GM23338 (cell line): ENCODE results near the gene TNNT2. TPM values are rescaled to one million over a fixed set of nuclear protein-coding genes. Genes with fewer than 3 reads are reported as not detected.

Experiments
- ATAC-seq: fragments of 200-7000 bp; cut with Tn5 transposase; 3 replicates; pipeline ENCODE4 v1.9.1; 2020
- DNase-seq: peaks from one replicate; pipeline ENCODE4 v3.0.0-alpha.2; 2015; ENCODE audit warnings: low spot score
- H2AFZ ChIP-seq: fragments of 200-600 bp; sonication (generic); 2 replicates; pipeline ENCODE4 v1.8.0; 2016; ENCODE audit warnings: antibody characterized with exemption, mild to moderate bottlenecking, moderate library complexity
- H3F3A ChIP-seq: fragments of 200-600 bp; sonication (generic); replicated peaks from 2 replicates; pipeline ENCODE4 v1.8.0; 2017; ENCODE audit warnings: antibody characterized with exemption, mixed run types, low read depth
- H3K27ac ChIP-seq: fragments of 200-600 bp; sonication (generic); 2 replicates; pipeline ENCODE4 v1.6.1; 2016; ENCODE audit warnings: low read depth
- H3K27me3 ChIP-seq: fragments of 200-600 bp; sonication (generic); 2 replicates; pipeline ENCODE4 v1.8.0; 2016; ENCODE audit warnings: mild to moderate bottlenecking, mixed run types, moderate library complexity; ENCODE audit not compliant: insufficient read depth
- H3K36me3 ChIP-seq: fragments of 200-600 bp; sonication (generic); 2 replicates; pipeline ENCODE4 v1.8.0; 2016; ENCODE audit warnings: mild to moderate bottlenecking; ENCODE audit not compliant: insufficient read depth
- H3K4me1 ChIP-seq: fragments of 200-600 bp; sonication (generic); 2 replicates; pipeline ENCODE4 v1.8.0; 2016; ENCODE audit warnings: mild to moderate bottlenecking, moderate library complexity; ENCODE audit not compliant: insufficient read depth
- H3K4me2 ChIP-seq: fragments of 200-600 bp; sonication (generic); 2 replicates; pipeline ENCODE4 v1.7.1; 2017; ENCODE audit warnings: mixed run types
- H3K4me3 ChIP-seq: fragments of 200-600 bp; sonication (generic); 2 replicates; pipeline ENCODE4 v1.6.1; 2016; ENCODE audit warnings: mixed run types
- H3K79me2 ChIP-seq: fragments of 200-600 bp; sonication (generic); replicated peaks from 2 replicates; pipeline ENCODE4 v1.8.0; 2017; ENCODE audit warnings: mild to moderate bottlenecking; ENCODE audit not compliant: insufficient read depth
- H3K9me2 ChIP-seq: fragments of 200-600 bp; sonication (generic); 2 replicates; pipeline ENCODE4 v1.8.0; 2017; ENCODE audit not compliant: insufficient read depth
- H4K20me1 ChIP-seq: fragments of 200-600 bp; sonication (generic); replicated peaks from 2 replicates; pipeline ENCODE4 v1.8.0; 2017; ENCODE audit warnings: mild to moderate bottlenecking; ENCODE audit not compliant: insufficient read depth
- H3K27ac Mint-ChIP-seq: 2 replicates; pipeline ENCODE4 v1.8.0; 2020; ENCODE audit warnings: inconsistent platforms, mild to moderate bottlenecking, moderate library complexity, mixed read lengths
- H3K27me3 Mint-ChIP-seq: 3 replicates; pipeline ENCODE4 v1.8.0; 2022; ENCODE audit warnings: low read depth, mild to moderate bottlenecking, moderate library complexity, mixed read lengths, inconsistent platforms; ENCODE audit not compliant: insufficient read depth, poor library complexity
- H3K36me3 Mint-ChIP-seq: 3 replicates; pipeline ENCODE4 v1.8.0; 2021; ENCODE audit warnings: low read depth, mild to moderate bottlenecking, inconsistent platforms, moderate library complexity, mixed read lengths
- H3K4me1 Mint-ChIP-seq: 3 replicates; pipeline ENCODE4 v1.8.0; 2020; ENCODE audit warnings: mild to moderate bottlenecking, inconsistent platforms, mixed read lengths
- H3K4me3 Mint-ChIP-seq: 3 replicates; pipeline ENCODE4 v1.8.0; 2021; ENCODE audit warnings: moderate library complexity, mild to moderate bottlenecking, inconsistent platforms, mixed read lengths
- H3K9me3 Mint-ChIP-seq: 3 replicates; pipeline ENCODE4 v1.8.0; 2020; ENCODE audit warnings: moderate library complexity, mild to moderate bottlenecking, inconsistent platforms, mixed read lengths
- CREB1 ChIP-seq: fragments of 250-450 bp; sonication (Bioruptor Pico); IDR thresholded peaks from 2 replicates; pipeline ENCODE4 v1.5.0; 2020; ENCODE audit warnings: low read depth, mild to moderate bottlenecking, moderate library complexity
- CTCF ChIP-seq, 2 experiments: fragments of 200-600 bp in 1 of 2; sonication (generic) in 1 of 2; conservative IDR thresholded peaks; 2 replicates each; pipeline versions ENCODE4 v1.5.1 to v1.6.1; 2016 to 2017; ENCODE audit warnings: antibody characterized with exemption in 2 of 2, low read depth in 2 of 2, mild to moderate bottlenecking in 2 of 2, moderate library complexity in 1 of 2
- ETS1 ChIP-seq: IDR thresholded peaks from 2 replicates; pipeline ENCODE4 v1.6.1; 2016; ENCODE audit warnings: antibody characterized with exemption
- EZH2 ChIP-seq: fragments of 200-600 bp; sonication (generic); IDR thresholded peaks from one replicate; pipeline ENCODE4 v1.8.0; 2017; ENCODE audit warnings: antibody characterized with exemption, mild to moderate bottlenecking, low read depth; ENCODE audit not compliant: unreplicated experiment
- EZH2phosphoT487 ChIP-seq: fragments of 200-600 bp; sonication (generic); IDR thresholded peaks from one replicate; pipeline ENCODE4 v1.8.1; 2018; ENCODE audit warnings: antibody characterized with exemption; ENCODE audit not compliant: unreplicated experiment
- JUNB ChIP-seq: IDR thresholded peaks from one replicate; pipeline ENCODE4 v1.6.1; 2016; ENCODE audit warnings: antibody characterized with exemption; ENCODE audit not compliant: unreplicated experiment
- NANOG ChIP-seq: IDR thresholded peaks from 2 replicates; pipeline ENCODE4 v1.6.1; 2016; ENCODE audit warnings: antibody characterized with exemption, borderline replicate concordance
- POLR2AphosphoS5 ChIP-seq: IDR thresholded peaks from 2 replicates; pipeline ENCODE4 v1.6.1; 2016; ENCODE audit warnings: antibody characterized with exemption, low read depth
- REST ChIP-seq: IDR thresholded peaks from one replicate; pipeline ENCODE4 v1.6.1; 2018; ENCODE audit warnings: antibody characterized with exemption; ENCODE audit not compliant: unreplicated experiment
- STAT1 ChIP-seq: IDR thresholded peaks from one replicate; pipeline ENCODE4 v1.6.1; 2016; ENCODE audit warnings: antibody characterized with exemption; ENCODE audit not compliant: unreplicated experiment
- ZNF114 ChIP-seq: fragments of 250-450 bp; sonication (Bioruptor Pico); IDR thresholded peaks from 2 replicates; pipeline ENCODE4 v1.5.0; 2020; ENCODE audit warnings: mild to moderate bottlenecking, moderate library complexity
- ZNF331 ChIP-seq: fragments of 250-450 bp; sonication (Bioruptor Pico); IDR thresholded peaks from 2 replicates; pipeline ENCODE4 v1.5.0; 2020; ENCODE audit warnings: low read depth, mild to moderate bottlenecking, moderate library complexity
- ZNF462 ChIP-seq: fragments of 250-450 bp; sonication (Bioruptor Pico); IDR thresholded peaks from 2 replicates; pipeline ENCODE4 v1.5.0; 2020; ENCODE audit warnings: mild to moderate bottlenecking, moderate library complexity
- polyA plus RNA-seq: library from polyadenylated mRNA; unstranded; fragments of >200 nt; fragmentation: Nextera tagmentation; extraction: Ambion mirVana; gene quantifications from 2 replicates; pipeline ENCODE4 v1.2.1, GENCODE V29; 2016
- total RNA-seq: library from RNA; depleted of rRNA; stranded (reverse); fragments of >200 nt; shearing (Covaris generic); gene quantifications from 2 replicates; pipeline ENCODE4 v1.2.3, GENCODE V29; 2014

Gene TNNT2
- total and polyA plus RNA-seq, 2 experiments from 2014 or later: 7.5 to 19.1 TPM

- ATAC-seq: no peak
- no peak overlapping the region for H3K4me3 Mint-ChIP-seq
- no peak for TF ChIP-seq JUNB
- no peak for TF ChIP-seq ZNF331
- TF ChIP-seq STAT1: no peak
- TF ChIP-seq ETS1: no peak
- no peak for TF ChIP-seq NANOG
- no peak for TF ChIP-seq EZH2
- TF ChIP-seq EZH2phosphoT487: no peak
- TF ChIP-seq CREB1 (CRISPR knock-in tag): no peak
- TF ChIP-seq ZNF462 (CRISPR knock-in tag): no peak
- TF ChIP-seq POLR2AphosphoS5: no peak
- no peak for TF ChIP-seq CTCF (conservative IDR thresholded peaks at IDR 0.05; ENCODE audit: low read depth in 2 of 2)
- TF ChIP-seq REST: no peak
- TF ChIP-seq ZNF114: no peak
Measured at GRCh38 chr1:201411292-201411691, 33.8 kb upstream of the TNNT2 start.

More at GRCh38 chr1:201411292-201411691, 33.8 kb upstream of the TNNT2 start:
- Mint-ChIP-seq H3K9me3 (peaks cover 7% of the 10 kb centered on the region; the same call in 2 of the 3 replicates), H3K4me1 (peaks cover 3% of the 10 kb centered on the region), H3K27me3 (peaks cover 9% of the 10 kb centered on the region), H3K27ac (no peak overlapping the region), H3K36me3 (no peaks in the 10 kb centered on the region)
- no peak overlapping the region for H3K4me3 ChIP-seq
- H3K27ac ChIP-seq: no peak overlapping the region
- no peak overlapping the region for H3K4me2 ChIP-seq
- H3K36me3 ChIP-seq: no peaks in the 10 kb centered on the region
- DNase-seq: no peak
- H3K27me3 ChIP-seq: no peaks in the 10 kb centered on the region
- no peaks in the 10 kb centered on the region for H3F3A ChIP-seq
- no peaks in the 10 kb centered on the region for H3K79me2 ChIP-seq
- H3K4me1 ChIP-seq: no peaks in the 10 kb centered on the region
- H2AFZ ChIP-seq: no peak overlapping the region
- no peaks in the 10 kb centered on the region for H3K9me2 ChIP-seq
- no peaks in the 10 kb centered on the region for H4K20me1 ChIP-seq
